NAMALWA (cell line): ENCODE data around the gene KLHL30.
A peak's percentile ranks its signal among the peaks of the same experiment; 100 is the strongest.

Source experiments
- DNase-seq: peaks from one replicate; pipeline ENCODE4 v3.0.0-alpha.2; 2015; ENCODE audit warnings: low spot score

The KLHL30 gene

DNA sequence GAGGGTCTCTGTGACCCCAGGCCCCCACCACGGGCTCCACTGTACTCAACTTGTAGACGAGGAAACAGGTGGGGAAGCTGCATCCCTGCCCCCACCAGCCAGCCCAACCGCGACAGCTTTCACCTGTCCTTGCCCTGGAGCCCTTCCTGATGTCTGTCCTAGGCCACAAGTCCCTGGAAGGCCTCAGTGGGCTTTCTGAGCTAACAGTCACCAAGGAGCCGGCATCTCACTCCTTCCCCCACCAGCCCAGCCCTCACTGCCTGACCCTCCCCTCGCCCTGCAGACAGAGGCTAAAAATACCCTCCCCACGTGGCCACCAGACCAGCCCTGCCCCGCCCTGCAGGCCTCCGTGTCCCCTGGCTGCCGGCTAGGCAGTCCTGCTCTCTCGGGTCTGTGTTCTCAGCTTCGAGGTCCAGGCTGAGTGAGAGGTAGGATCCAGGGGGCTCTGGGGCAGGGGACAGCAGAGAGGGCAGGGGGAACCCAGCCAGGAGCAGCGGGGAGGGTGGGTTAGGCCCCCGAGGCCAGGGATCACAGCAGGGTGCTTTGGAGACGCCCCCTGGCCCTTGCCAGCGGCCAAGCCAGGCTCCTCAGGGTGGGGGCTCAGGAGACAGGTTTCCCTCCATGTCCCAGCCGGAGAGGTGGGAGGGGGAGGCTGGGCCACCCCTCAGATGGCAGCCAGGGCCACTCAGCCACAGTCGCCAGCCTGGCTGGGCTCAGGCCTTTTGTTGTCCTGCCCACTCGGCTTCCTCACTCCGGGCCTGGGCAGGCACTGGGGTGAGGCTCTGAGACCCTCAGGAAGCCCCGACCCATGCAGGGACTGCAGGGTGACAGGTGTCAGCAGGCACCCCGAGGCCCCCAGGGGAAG, at the start of gene KLHL30:
KLHL30 (plus strand) TSS at position 338 of the 865 bp plus-strand sequence. CDS start 2,087 bp downstream, outside the sequence.
- no peak for DNase-seq

DNA sequence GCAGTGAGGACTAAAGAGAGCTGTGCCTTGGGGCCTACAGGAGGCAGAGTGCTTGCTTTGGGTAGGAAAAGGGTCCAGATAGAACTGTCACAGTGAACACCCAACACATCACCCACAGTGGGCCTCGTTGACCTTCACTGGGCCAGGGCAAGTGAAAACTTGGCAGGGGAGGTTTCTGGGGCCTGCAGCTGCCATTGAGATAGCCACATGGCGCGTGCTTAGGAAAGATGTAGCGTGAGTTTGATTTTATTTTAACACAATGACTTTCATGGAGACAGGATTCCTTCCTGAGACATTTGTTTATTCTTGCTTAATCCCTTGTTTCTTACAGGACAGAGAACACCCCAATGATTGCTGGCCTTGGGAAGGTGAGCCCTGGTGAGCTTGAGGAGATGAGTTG, 47.6 kb upstream of the KLHL30 start:
- no peak for DNase-seq

DNA sequence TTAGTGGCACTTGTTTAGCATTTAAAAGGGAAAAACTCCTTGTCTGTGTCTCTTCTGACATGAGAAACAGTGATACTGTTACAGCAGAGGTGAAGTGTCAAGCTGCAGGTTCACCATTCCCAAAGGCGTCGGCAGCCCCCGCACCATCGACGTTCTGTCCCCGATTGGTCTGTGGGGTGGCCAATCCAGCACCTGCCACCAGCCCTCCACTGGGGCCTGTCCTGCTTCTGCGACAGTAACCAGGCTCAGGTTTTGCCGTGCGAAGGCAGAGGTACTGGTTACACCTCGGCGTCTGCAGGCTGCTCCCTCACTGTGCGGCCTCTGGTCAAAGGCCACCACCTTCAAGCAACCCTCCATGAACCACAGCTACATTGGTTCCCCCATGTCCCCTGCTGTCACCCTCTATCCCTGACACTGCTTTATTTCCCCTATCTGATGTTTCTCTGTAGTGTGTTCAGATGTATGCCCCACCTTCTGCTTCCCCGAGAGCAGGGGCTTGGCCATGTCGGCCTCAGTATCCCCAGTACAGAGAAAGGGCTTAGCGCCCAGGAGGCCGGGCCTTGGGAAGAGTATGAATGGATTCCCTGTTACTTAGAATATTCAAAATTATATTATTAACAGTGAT, 46.9 kb upstream of the KLHL30 start:
- DNase-seq = no peak

- no peak for DNase-seq
Observed at GRCh38 chr2:238092486-238093035, 45.9 kb upstream of the KLHL30 start.

GRCh38 chr2:238093181-238094140, 45.0 kb upstream of the KLHL30 start:
- DNase-seq = no peak

- no peak for DNase-seq
Observed at GRCh38 chr2:238094438-238095022, 43.9 kb upstream of the KLHL30 start.

GRCh38 chr2:238095143-238095542, 43.3 kb upstream of the KLHL30 start:
- no peak for DNase-seq

DNA sequence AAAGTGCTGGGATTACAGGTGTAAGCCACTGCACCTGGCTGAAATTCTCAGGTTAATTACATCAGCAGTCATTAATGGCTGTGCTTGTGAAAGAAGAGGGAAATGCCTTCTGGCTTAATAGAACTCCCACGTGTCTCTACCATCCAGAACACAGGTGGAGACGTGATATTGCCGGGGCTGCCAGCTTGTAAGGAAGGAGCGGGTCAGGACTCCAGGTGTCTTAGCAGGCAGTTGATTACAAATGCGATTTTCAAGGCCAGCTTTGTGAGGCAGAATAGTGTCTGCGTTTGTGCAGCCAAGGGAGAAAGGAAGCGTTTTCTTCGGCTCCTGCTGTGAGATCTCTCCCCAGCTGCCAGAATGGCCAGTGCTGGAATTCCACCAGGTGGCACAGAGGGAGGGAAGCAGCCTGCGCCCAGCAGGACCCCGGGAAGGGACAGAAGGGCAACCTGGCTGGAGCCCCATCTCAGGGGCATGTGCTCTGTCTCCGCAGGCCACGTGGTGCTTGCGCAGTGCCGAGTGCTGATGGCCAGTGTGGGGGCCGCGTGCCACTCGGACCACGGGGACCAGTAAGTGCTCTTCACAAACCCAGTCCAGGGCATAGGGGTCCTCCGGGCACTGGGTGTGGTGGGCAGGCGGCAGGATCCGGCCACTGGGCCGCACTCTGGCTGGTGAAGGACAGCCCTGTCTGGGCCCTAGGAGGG, 42.0 kb upstream of the KLHL30 start:
- DNase-seq = no peak

GRCh38 chr2:238097201-238097987, 41.1 kb upstream of the KLHL30 start:
- no peak for DNase-seq

- peak; percentile 86 for DNase-seq
Observed at GRCh38 chr2:238097988-238098871, 40.2 kb upstream of the KLHL30 start.

GRCh38 chr2:238098901-238099713, 39.4 kb upstream of the KLHL30 start:
- peak; percentile 44 for DNase-seq

DNA sequence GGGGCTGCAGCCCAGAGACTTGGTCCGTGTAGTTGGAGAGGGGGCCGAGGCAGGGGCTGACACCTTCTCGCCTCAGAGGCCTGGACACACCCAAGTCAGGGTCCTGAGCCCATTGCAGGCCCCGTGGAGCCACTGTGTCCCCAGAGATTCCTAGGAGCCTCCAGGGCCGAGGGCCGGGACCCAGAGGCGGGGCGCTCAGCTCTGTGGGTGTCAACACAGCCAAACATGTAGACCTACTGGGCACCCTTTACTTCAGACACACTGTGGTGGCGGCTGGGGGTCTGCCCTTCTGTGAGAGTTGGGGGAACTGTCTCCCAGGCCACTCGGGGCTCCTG, 38.8 kb upstream of the KLHL30 start:
- DNase-seq = no peak

- DNase-seq = no peak
Observed at GRCh38 chr2:238100049-238100820, 38.2 kb upstream of the KLHL30 start, which contains the start of gene ESPNL. TSS of gene ESPNL (plus strand) at chr2:238100340. CDS start at chr2:238100420, 80 bp downstream.

GRCh38 chr2:238100821-238101771, 37.4 kb upstream of the KLHL30 start:
- DNase-seq = no peak

DNA sequence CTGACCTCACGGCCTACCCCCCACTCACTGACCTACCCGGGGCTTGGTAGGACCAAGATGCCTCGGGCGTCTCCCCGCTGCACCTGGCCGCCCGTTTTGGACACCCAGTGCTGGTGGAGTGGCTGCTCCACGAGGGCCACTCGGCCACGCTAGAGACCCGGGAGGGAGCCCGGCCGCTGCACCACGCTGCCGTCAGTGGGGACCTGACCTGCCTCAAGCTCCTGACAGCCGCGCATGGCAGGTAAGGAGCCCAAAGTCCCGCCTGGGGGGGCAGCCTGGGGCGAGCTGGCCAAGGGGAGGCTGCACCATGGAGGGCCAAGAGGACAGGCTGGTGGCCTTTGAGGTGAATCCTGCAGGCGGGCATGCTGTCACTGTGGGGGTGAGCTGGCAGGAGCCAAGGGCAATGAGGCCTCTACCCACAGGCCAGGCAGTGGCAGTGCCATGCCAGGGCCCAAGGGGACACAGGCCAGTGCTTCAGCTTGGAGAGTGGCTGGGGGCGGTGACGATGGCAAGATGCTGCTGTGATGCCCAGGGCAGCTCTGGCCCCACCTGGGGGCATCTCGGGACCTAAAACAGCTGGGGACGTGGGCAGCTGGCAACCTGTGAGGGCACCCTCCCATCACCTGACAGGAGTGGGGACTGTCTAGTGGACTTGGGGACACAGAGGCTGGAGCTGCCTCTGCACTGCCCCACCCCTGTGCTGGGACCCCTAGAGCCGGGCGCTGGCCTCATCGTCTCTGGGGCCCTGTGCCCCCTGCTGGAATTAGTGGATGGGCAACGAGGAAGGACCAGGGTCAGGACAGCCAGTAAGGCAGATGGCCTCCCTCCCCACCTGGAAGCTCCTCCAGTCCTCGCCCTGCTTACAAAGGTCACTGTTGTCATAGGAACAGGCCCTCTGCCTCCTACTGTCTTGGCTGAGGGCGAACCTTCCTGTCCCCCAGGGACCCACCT, 36.3 kb upstream of the KLHL30 start:
- DNase-seq = no peak
